Vagina (tissue), 2 donors: ENCODE measurements around the gene CBX6. TPM values are rescaled to one million over a fixed set of nuclear protein-coding genes. Genes with fewer than 3 reads are reported as not detected.

Experiments used
- DNase-seq, 2 donors: peaks; one replicate each; pipeline ENCODE4 v3.0.0-alpha.2; 2017; ENCODE audit errors: extremely low spot score in 2 of 2
- H3K27ac ChIP-seq: fragments of 200-600 bp; sonication (generic); one replicate; pipeline ENCODE4 v1.5.1; 2019
- H3K27me3 ChIP-seq: fragments of 200-600 bp; sonication (generic); one replicate; pipeline ENCODE4 v1.5.1; 2019
- H3K36me3 ChIP-seq, 2 donors: fragments of 200-600 bp; sonication (generic); one replicate each; pipeline ENCODE4 v1.5.1; 2017 to 2019
- H3K4me1 ChIP-seq: fragments of 200-600 bp; sonication (generic); one replicate; pipeline ENCODE4 v1.5.1; 2019
- H3K4me3 ChIP-seq, 2 donors: fragments of 200-600 bp; sonication (generic); 1 replicate in 1 of 2; 2 replicates in 1 of 2; pipeline ENCODE4 v1.5.1; 2016 to 2019
- H3K9me3 ChIP-seq: fragments of 200-600 bp; sonication (generic); one replicate; pipeline ENCODE4 v1.5.1; 2019
- CTCF ChIP-seq, 3 experiments: fragments of 450-650 bp in 2 of 3; fragments of 200-600 bp in 1 of 3; sonication (generic) in 1 of 3; IDR thresholded peaks; one replicate each; pipeline ENCODE4 v1.5.1; 2017 to 2019; ENCODE audit warnings: antibody characterized with exemption in 3 of 3, mild to moderate bottlenecking in 2 of 3, moderate library complexity in 2 of 3
- POLR2A ChIP-seq, 2 donors: fragments of 450-650 bp; IDR thresholded peaks; one replicate each; pipeline ENCODE4 v1.6.1; 2017; ENCODE audit warnings: antibody characterized with exemption in 2 of 2, mild to moderate bottlenecking in 2 of 2, moderate library complexity in 2 of 2
- POLR2AphosphoS5 ChIP-seq, 2 donors: sonication (generic); formaldehyde crosslinking; IDR thresholded peaks; one replicate each; pipeline ENCODE4 v1.9.0; 2017; ENCODE audit warnings: antibody characterized with exemption in 2 of 2, mild to moderate bottlenecking in 2 of 2, low read depth in 1 of 2; ENCODE audit not compliant: insufficient read depth in 1 of 2
- intact Hi-C: fragments of 100-400 bp; cut with DNase I; formaldehyde crosslinking; loops from one replicate; pipeline ENCODE4 v1.15.1; 2023
- total RNA-seq: library from RNA; depleted of rRNA; stranded (reverse); fragments of >200 nt; gene quantifications from one replicate; pipeline ENCODE4 v1.2.3, GENCODE V29; 2016

Gene CBX6
- total RNA-seq, 1 donor from 2014 or later = 31.7 TPM

- Histone ChIP-seq H3K4me1 (peaks cover 46% of the 10 kb centered on the region), H3K9me3 (no peaks in the 10 kb centered on the region), H3K27me3 (no peaks in the 10 kb centered on the region), H3K27ac (no peak overlapping the region), H3K36me3 (peaks cover 0 to 13% of the 10 kb centered on the region in 2 donors), H3K4me3 (no peak overlapping the region)
- intact Hi-C loops = loop anchor here (10.0 kb wide), 2 partner anchors 97 to 453 kb away; partner anchors contain the start of gene RPL3
- TF ChIP-seq POLR2A (IDR thresholded peaks at IDR 0.05) (no peak), CTCF (IDR thresholded peaks at IDR 0.05) (no peak), POLR2AphosphoS5 (IDR thresholded peaks at IDR 0.05; ENCODE audit: insufficient read depth in 1 of 2, low read depth in 1 of 2) (no peak)
- DNase-seq = no peak
These were observed 10.1 kb downstream of the CBX6 start for GRCh38 chr22:38861927-38862326.

GRCh38 chr22:38861170-38861876 is 10.7 kb downstream of the CBX6 start:
- Histone ChIP-seq H3K4me3 (no peak overlapping the region), H3K9me3 (no peaks in the 10 kb centered on the region), H3K4me1 (peaks cover 46% of the 10 kb centered on the region), H3K27ac (no peak overlapping the region), H3K36me3 (peaks cover 0 to 7% of the 10 kb centered on the region in 2 donors), H3K27me3 (no peaks in the 10 kb centered on the region)
- no peak for TF ChIP-seq POLR2AphosphoS5 (IDR thresholded peaks at IDR 0.05; ENCODE audit: insufficient read depth in 1 of 2, low read depth in 1 of 2)
- TF ChIP-seq POLR2A (IDR thresholded peaks at IDR 0.05) = no peak
- no peak for TF ChIP-seq CTCF (IDR thresholded peaks at IDR 0.05)
- intact Hi-C loops = loop anchor here (10.0 kb wide), 2 partner anchors 97 to 453 kb away; partner anchors contain the start of gene RPL3
- DNase-seq = no peak

- DNase-seq = no peak
- Histone ChIP-seq H3K4me1 (peaks cover 38% of the 10 kb centered on the region), H3K36me3 (no peaks in the 10 kb centered on the region), H3K9me3 (no peaks in the 10 kb centered on the region), H3K27me3 (no peaks in the 10 kb centered on the region), H3K4me3 (no peak overlapping the region), H3K27ac (no peak overlapping the region)
- no peak for TF ChIP-seq CTCF (IDR thresholded peaks at IDR 0.05)
- no peak for TF ChIP-seq POLR2AphosphoS5 (IDR thresholded peaks at IDR 0.05; ENCODE audit: insufficient read depth in 1 of 2, low read depth in 1 of 2)
- no peak for TF ChIP-seq POLR2A (IDR thresholded peaks at IDR 0.05)
- intact Hi-C loops = loop anchor here (10.0 kb wide), 2 partner anchors 96 to 454 kb away; partner anchors contain the start of gene RPL3
These were observed 11.5 kb downstream of the CBX6 start for GRCh38 chr22:38860283-38861169.

- Histone ChIP-seq H3K9me3 (no peaks in the 10 kb centered on the region), H3K27me3 (no peaks in the 10 kb centered on the region), H3K27ac (no peak overlapping the region), H3K4me1 (peaks cover 30% of the 10 kb centered on the region), H3K36me3 (no peaks in the 10 kb centered on the region), H3K4me3 (no peak overlapping the region)
- DNase-seq = no peak
- intact Hi-C loops = loop anchor here (10.0 kb wide), 2 partner anchors 95 to 455 kb away; partner anchors contain the start of gene RPL3
- no peak for TF ChIP-seq POLR2AphosphoS5 (IDR thresholded peaks at IDR 0.05; ENCODE audit: insufficient read depth in 1 of 2, low read depth in 1 of 2)
- TF ChIP-seq CTCF (IDR thresholded peaks at IDR 0.05) = no peak
- no peak for TF ChIP-seq POLR2A (IDR thresholded peaks at IDR 0.05)
These were observed 12.3 kb downstream of the CBX6 start for GRCh38 chr22:38859581-38860282.
